ENCODE data around the gene BTRC.

The BTRC gene

DNA sequence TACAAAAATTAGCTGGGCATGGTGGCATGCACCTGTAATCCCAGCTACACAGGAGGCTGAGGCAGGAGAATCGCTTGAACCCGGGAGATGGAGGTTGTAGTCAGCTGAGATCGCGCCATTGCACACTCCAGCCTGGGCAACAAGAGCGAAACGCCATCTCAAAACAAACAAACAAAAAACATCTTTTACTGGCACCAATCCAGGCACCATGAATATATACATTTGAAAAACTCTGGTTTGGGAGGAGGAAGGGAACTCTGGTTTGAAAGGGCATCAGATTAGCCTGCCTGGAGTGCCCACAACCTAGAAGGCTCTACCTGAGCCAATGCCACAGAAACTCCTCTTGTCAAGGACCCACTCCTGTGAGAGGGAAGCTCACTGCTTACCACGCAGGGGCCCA, 218.2 kb downstream of the BTRC start:
- no peak overlapping the region for H3K9ac ChIP-seq (ENCODE audit: low read depth, low read length)
- H3K27ac ChIP-seq (ENCODE audit: low read depth, low read length), result no peak overlapping the region
- H3K4me1 ChIP-seq (ENCODE audit: insufficient read depth, low read length), result peaks cover 4% of the 10 kb centered on the region
- no peak overlapping the region for H3K4me3 ChIP-seq (ENCODE audit: low read length)
- H3K36me3 ChIP-seq (ENCODE audit: insufficient read depth, low read length), result no peaks in the 10 kb centered on the region; the same call in 1 of the 2 replicates
- H3K27me3 ChIP-seq (ENCODE audit: insufficient read depth, low read length), result peaks cover 57% of the 10 kb centered on the region
- H3K9me3 ChIP-seq (ENCODE audit: insufficient read depth, low read depth, low read length), result no peaks in the 10 kb centered on the region
- 91% methylated on average over 5 of the region's 7 CpGs for WGBS

GRCh38 chr10:101572785-101573184, 218.8 kb downstream of the BTRC start:
- 98% methylated on average over 2 of the region's 2 CpGs for WGBS
- H3K27me3 ChIP-seq (ENCODE audit: insufficient read depth, low read length), result peaks cover 50% of the 10 kb centered on the region

DNA sequence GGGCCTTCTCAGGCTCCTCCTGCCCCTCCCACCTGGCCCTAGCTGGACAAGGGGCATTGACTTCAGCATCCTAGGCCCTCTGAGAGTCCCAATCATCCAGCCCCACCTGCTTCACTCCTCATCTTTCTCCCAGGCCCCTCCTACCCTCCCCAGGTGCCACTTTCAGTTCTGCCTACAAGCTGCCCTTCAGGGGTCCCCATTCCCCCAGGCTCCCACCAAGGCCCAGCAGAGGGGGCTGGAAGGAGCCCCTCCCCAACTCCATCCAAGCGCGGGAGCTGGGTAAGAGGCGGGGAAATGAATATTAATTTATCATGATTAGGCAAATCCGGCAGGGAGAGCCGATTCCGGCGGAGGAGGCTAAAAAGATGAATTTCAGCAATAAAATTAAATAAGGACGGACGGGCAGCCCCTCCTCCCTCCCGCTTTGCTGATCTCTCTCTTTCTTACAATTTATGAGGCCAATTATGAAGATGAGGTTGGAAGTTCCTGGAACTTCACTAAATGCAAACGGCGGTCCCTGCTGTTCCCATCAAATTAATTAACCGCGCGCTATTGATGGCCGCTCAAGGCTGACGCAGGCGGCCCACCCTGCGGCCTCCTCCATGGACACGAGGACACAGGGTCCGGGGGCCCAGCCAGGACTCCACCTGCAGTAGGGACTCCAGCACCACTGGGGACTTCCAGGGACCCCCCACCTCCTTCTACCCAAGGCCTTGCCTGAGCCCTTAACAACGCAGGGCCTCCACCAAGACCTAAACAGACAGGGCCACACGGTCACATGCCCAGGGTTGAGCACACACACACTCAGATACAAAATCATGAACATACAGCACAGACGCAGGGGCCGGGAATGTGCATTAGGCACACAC, 220.2 kb downstream of the BTRC start:
- no peak overlapping the region for H3K27ac ChIP-seq (ENCODE audit: low read depth, low read length)
- peaks cover 15% of the 10 kb centered on the region for H3K36me3 ChIP-seq (ENCODE audit: insufficient read depth, low read length)
- H3K9me3 ChIP-seq (ENCODE audit: insufficient read depth, low read depth, low read length), result no peaks in the 10 kb centered on the region
- H3K9ac ChIP-seq (ENCODE audit: low read depth, low read length), result no peak overlapping the region; the same call in 1 of the 2 replicates
- whole genome bisulfite sequencing, result 91% methylated on average over 25 of the region's 25 CpGs
- H3K4me1 ChIP-seq (ENCODE audit: insufficient read depth, low read length), result peaks cover 4% of the 10 kb centered on the region
- peaks cover 38% of the 10 kb centered on the region for H3K27me3 ChIP-seq (ENCODE audit: insufficient read depth, low read length)
- H3K4me3 ChIP-seq (ENCODE audit: low read length), result no peak overlapping the region

More at GRCh38 chr10:101572785-101573184, 218.8 kb downstream of the BTRC start:
- no peak overlapping the region for H3K9ac ChIP-seq (ENCODE audit: low read depth, low read length)
- H3K9me3 ChIP-seq (ENCODE audit: insufficient read depth, low read depth, low read length), result no peaks in the 10 kb centered on the region
- H3K4me1 ChIP-seq (ENCODE audit: insufficient read depth, low read length), result peaks cover 4% of the 10 kb centered on the region
- no peak overlapping the region for H3K4me3 ChIP-seq (ENCODE audit: low read length)
- H3K36me3 ChIP-seq (ENCODE audit: insufficient read depth, low read length), result peaks cover 4% of the 10 kb centered on the region
- no peak overlapping the region for H3K27ac ChIP-seq (ENCODE audit: low read depth, low read length)

GRCh38 chr10:101575091-101575490, 221.1 kb downstream of the BTRC start:
- H3K27ac ChIP-seq (ENCODE audit: low read depth, low read length), result no peak overlapping the region
- H3K4me1 ChIP-seq (ENCODE audit: insufficient read depth, low read length), result peaks cover 4% of the 10 kb centered on the region
- H3K4me3 ChIP-seq (ENCODE audit: low read length), result no peak overlapping the region
- 89% methylated on average over 3 of the region's 3 CpGs for WGBS
- no peak overlapping the region for H3K9ac ChIP-seq (ENCODE audit: low read depth, low read length)
- H3K36me3 ChIP-seq (ENCODE audit: insufficient read depth, low read length), result peaks cover 23% of the 10 kb centered on the region
- peaks cover 28% of the 10 kb centered on the region for H3K27me3 ChIP-seq (ENCODE audit: insufficient read depth, low read length)
- H3K9me3 ChIP-seq (ENCODE audit: insufficient read depth, low read depth, low read length), result no peaks in the 10 kb centered on the region

DNA sequence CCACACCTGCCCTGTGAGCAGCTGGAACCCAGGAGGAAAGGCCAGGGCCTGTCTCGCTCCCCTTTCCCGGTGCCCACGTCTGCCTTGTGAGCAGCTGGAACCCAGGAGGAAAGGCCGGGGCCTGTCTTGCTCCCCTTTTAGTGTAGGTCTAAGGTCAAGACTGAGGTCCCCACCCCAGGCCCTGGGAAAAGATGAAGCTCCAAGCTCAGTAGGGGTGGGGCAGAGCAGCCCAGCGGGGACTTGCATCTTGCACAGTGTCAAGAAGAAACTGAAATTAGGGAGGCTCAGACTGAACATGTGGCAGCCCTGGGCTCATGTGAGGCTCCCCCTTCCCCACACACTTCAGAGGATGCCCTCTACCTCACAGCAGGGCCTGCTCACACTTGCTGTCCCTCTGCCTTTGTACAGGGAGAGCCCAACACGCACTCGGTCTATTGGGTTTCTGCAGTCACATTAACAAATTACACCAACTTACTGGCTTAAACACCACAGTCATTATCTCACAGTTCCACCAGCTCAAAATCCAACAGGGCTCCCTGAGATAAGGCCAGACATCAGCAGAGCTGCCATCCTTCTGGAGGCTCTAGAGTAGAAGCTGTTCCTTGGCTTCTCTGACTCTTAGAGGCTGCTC, 221.7 kb downstream of the BTRC start:
- Histone ChIP-seq H3K36me3 (ENCODE audit: insufficient read depth, low read length) (peaks cover 23% of the 10 kb centered on the region), H3K4me3 (ENCODE audit: low read length) (no peak overlapping the region), H3K4me1 (ENCODE audit: insufficient read depth, low read length) (peaks cover 6% of the 10 kb centered on the region), H3K9me3 (ENCODE audit: insufficient read depth, low read depth, low read length) (no peaks in the 10 kb centered on the region), H3K27me3 (ENCODE audit: insufficient read depth, low read length) (peaks cover 24% of the 10 kb centered on the region), H3K9ac (ENCODE audit: low read depth, low read length) (no peak overlapping the region), H3K27ac (ENCODE audit: low read depth, low read length) (no peak overlapping the region)
- WGBS, result 92% methylated on average over 7 of the region's 7 CpGs

DNA sequence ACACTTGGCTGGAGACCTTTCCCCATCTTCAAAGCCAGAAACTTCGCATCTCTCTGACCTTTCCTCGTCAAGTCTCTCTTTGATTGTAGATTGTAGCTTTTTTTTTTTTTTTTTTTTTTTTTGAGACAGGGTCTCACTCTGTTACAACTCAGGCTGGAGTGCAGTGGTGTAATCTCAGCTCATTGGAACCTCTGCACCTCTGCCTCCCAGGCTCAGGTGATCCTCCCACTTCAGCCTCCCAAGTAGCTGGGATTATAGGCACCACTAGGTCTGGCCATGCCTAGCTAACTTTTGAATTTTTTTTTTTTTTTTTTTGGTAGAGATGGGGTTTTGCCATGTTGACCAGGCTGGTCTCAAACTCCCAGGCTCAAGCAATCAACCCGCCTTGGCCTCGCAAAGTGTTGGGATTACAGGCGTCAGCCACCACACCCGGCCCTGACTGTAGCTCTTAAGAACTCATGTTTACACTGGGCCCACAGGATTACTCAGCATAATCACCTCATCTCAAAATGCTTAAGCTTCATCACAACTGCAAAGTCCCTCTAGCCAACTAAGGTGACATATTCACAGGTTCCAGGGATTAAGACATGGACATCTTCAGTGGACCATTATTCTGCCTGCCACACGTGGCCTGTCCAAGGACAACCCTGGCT, 222.4 kb downstream of the BTRC start:
- peaks cover 13% of the 10 kb centered on the region for H3K4me1 ChIP-seq (ENCODE audit: insufficient read depth, low read length)
- WGBS, result 94% methylated on average over 5 of the region's 7 CpGs
- peaks cover 17% of the 10 kb centered on the region for H3K27me3 ChIP-seq (ENCODE audit: insufficient read depth, low read length)
- no peak overlapping the region for H3K4me3 ChIP-seq (ENCODE audit: low read length)
- peaks cover 23% of the 10 kb centered on the region for H3K36me3 ChIP-seq (ENCODE audit: insufficient read depth, low read length)
- H3K27ac ChIP-seq (ENCODE audit: low read depth, low read length), result no peak overlapping the region
- no peaks in the 10 kb centered on the region for H3K9me3 ChIP-seq (ENCODE audit: insufficient read depth, low read depth, low read length)
- no peak overlapping the region for H3K9ac ChIP-seq (ENCODE audit: low read depth, low read length)

DNA sequence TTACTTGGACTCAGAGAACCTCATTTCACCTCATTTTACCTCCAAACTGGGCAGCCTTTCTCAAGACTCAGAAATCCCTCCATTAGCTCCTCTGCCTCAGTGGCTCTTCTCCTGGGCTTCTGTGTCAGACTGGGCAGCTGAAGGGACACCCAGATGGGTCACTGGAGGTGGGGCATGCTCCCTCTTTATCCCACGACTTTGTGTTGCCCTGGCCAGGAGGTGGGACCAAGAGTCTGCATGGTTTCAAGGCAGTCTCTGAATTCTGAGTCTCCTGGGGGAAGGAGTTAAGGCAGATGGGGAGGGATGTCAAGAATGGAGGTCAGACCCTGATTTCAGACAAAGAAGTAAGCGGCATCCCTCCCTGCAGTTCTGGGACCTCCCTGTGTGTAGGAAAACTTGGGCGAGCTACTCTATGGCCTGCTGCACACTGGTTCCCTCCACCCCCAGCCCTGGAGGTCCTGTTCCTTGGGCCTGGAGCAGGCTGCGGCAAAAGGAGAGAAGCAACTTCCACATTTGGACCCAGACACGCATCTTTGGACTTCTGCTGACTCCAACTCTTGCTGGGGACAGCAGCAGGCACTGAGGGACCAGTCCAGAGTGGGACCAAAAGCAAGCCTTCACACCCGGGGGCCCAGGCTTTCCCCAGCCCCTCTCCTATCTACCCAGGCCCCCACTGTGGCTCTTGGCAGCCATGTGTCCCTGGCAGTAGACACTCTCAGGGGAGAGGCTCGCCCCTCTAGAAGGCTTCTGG, 223.3 kb downstream of the BTRC start:
- no peak overlapping the region for H3K27ac ChIP-seq (ENCODE audit: low read depth, low read length)
- peaks cover 9% of the 10 kb centered on the region for H3K27me3 ChIP-seq (ENCODE audit: insufficient read depth, low read length)
- no peak overlapping the region for H3K9ac ChIP-seq (ENCODE audit: low read depth, low read length)
- 95% methylated on average over 7 of the region's 7 CpGs for WGBS
- H3K4me1 ChIP-seq (ENCODE audit: insufficient read depth, low read length), result peaks cover 15% of the 10 kb centered on the region
- H3K9me3 ChIP-seq (ENCODE audit: insufficient read depth, low read depth, low read length), result no peaks in the 10 kb centered on the region
- peaks cover 25% of the 10 kb centered on the region for H3K36me3 ChIP-seq (ENCODE audit: insufficient read depth, low read length)
- H3K4me3 ChIP-seq (ENCODE audit: low read length), result no peak overlapping the region

- peaks cover 32% of the 10 kb centered on the region for H3K36me3 ChIP-seq (ENCODE audit: insufficient read depth, low read length)
- H3K9ac ChIP-seq (ENCODE audit: low read depth, low read length), result no peak overlapping the region
- WGBS, result 94% methylated on average over 5 of the region's 5 CpGs
Measured at GRCh38 chr10:101578192-101578591, 224.2 kb downstream of the BTRC start.

DNA sequence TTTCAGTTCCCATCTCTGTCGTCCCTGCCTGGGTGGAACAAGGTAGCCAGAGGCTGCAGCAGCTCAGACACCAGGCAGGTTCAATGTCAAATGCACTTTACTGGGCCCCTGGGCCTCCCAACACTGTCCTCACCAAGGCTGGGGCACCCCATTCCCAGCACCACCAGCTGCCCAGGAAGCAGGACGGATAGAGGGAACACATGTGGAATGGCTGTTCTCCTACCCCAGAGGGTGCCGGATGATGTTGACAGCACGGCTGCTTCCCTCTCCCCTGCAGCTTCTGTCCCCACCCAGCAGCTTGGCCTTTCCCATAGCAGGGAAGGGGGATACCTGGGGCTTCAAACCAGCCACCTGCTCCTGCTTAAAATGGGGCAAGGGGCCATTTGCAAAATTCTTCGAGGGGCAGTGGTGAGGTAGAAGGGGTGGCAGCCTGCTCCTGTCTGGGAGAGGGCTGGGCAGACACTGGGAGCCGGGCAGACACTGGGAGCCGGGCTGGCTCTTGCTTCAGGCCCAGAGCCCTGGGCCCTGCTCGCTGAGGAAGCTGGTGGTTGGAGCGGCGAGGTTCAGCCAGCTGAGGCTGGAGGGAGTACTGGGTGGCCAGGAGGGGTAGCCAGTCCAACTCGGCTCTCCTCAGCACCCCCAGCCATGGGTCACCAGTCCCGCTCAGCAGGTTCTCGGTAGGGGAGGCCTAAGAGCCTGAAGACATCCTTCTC, 225.0 kb downstream of the BTRC start:
- Histone ChIP-seq H3K27ac (ENCODE audit: low read depth, low read length) (no peak overlapping the region), H3K4me3 (ENCODE audit: low read length) (no peak overlapping the region), H3K27me3 (ENCODE audit: insufficient read depth, low read length) (no peaks in the 10 kb centered on the region), H3K9me3 (ENCODE audit: insufficient read depth, low read depth, low read length) (no peaks in the 10 kb centered on the region), H3K9ac (ENCODE audit: low read depth, low read length) (no peak overlapping the region), H3K36me3 (ENCODE audit: insufficient read depth, low read length) (peaks cover 40% of the 10 kb centered on the region), H3K4me1 (ENCODE audit: insufficient read depth, low read length) (peaks cover 15% of the 10 kb centered on the region)
- WGBS, result 91% methylated on average over 13 of the region's 13 CpGs

More at GRCh38 chr10:101578192-101578591, 224.2 kb downstream of the BTRC start:
- Histone ChIP-seq H3K4me1 (ENCODE audit: insufficient read depth, low read length) (peaks cover 15% of the 10 kb centered on the region), H3K27me3 (ENCODE audit: insufficient read depth, low read length) (no peaks in the 10 kb centered on the region), H3K4me3 (ENCODE audit: low read length) (no peak overlapping the region), H3K27ac (ENCODE audit: low read depth, low read length) (no peak overlapping the region), H3K9me3 (ENCODE audit: insufficient read depth, low read depth, low read length) (no peaks in the 10 kb centered on the region)

DNA sequence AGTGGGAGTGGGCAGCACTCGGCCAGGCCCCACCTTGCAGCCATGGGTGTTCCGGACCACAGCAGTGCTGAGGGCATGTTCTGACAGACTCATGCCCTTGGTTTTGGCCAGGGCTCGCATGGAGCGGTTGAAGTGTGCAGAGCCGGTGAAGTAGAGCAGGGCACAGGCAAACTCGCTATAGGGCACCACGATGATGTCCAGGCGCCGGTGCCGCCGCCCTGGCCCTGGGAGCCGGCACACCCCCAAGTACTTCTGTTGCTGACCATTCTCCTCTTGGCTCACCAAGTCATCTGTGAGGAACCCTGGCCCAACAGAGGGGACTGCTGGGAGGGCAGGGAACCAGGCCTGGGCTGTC, 225.5 kb downstream of the BTRC start:
- Histone ChIP-seq H3K27ac (ENCODE audit: low read depth, low read length) (no peak overlapping the region), H3K4me1 (ENCODE audit: insufficient read depth, low read length) (peaks cover 14% of the 10 kb centered on the region), H3K9ac (ENCODE audit: low read depth, low read length) (no peak overlapping the region), H3K27me3 (ENCODE audit: insufficient read depth, low read length) (no peaks in the 10 kb centered on the region), H3K9me3 (ENCODE audit: insufficient read depth, low read depth, low read length) (no peaks in the 10 kb centered on the region), H3K4me3 (ENCODE audit: low read length) (no peak overlapping the region), H3K36me3 (ENCODE audit: insufficient read depth, low read length) (peaks cover 44% of the 10 kb centered on the region)
- WGBS, result 97% methylated on average over 12 of the region's 12 CpGs

All from HUES64 (cell line).